Endothelial cell of umbilical vein (primary cell): ENCODE results near the gene DRC1.

ENCODE experiments used
- CTCF ChIP-seq, 2 donors: IDR thresholded peaks; 1 replicate in 1 of 2; 2 replicates in 1 of 2; pipeline ENCODE4 v1.5.1; 2011; ENCODE audit warnings: low read length in 2 of 2, mild to moderate bottlenecking in 2 of 2, moderate library complexity in 2 of 2, control low read depth in 1 of 2, inconsistent platforms in 1 of 2, low read depth in 1 of 2; ENCODE audit not compliant: insufficient read depth in 1 of 2; ENCODE audit errors: extremely low read depth in 1 of 2
- EZH2 ChIP-seq: IDR thresholded peaks from 2 replicates; pipeline ENCODE4 v1.6.1; 2012; ENCODE audit warnings: borderline replicate concordance, low read depth, mild to moderate bottlenecking, moderate library complexity, low read length, inconsistent platforms; ENCODE audit not compliant: severe bottlenecking
- FOS ChIP-seq: IDR thresholded peaks from 2 replicates; pipeline ENCODE4 v1.6.1; 2011; ENCODE audit warnings: mild to moderate bottlenecking, low read length, moderate library complexity, borderline replicate concordance; ENCODE audit not compliant: insufficient read depth
- JUN ChIP-seq: IDR thresholded peaks from 2 replicates; pipeline ENCODE4 v1.6.1; 2011; ENCODE audit warnings: borderline replicate concordance, low read depth; ENCODE audit not compliant: insufficient read length, insufficient read depth
- MAX ChIP-seq: IDR thresholded peaks from 2 replicates; pipeline ENCODE4 v1.6.1; 2011; ENCODE audit not compliant: insufficient read depth, insufficient read length
- MYC ChIP-seq: IDR thresholded peaks from one replicate; pipeline ENCODE4 v1.6.1; 2011; ENCODE audit warnings: mild to moderate bottlenecking, low read depth, low read length
- POLR2A ChIP-seq: IDR thresholded peaks from 2 replicates; pipeline ENCODE4 v1.6.1; 2012; ENCODE audit warnings: low read depth, mild to moderate bottlenecking, control low read depth, low read length
- POLR2AphosphoS5 ChIP-seq: IDR thresholded peaks from 2 replicates; pipeline ENCODE4 v1.6.1; 2012; ENCODE audit warnings: low read depth, mild to moderate bottlenecking, control low read depth, low read length, moderate library complexity; ENCODE audit not compliant: insufficient read depth

- TF ChIP-seq POLR2AphosphoS5 = no peak
- no peak for TF ChIP-seq CTCF (IDR thresholded peaks at IDR 0.05; ENCODE audit: extremely low read depth in 1 of 2, insufficient read depth in 1 of 2, low read depth in 1 of 2, low read length in 2 of 2)
- no peak for TF ChIP-seq POLR2A
- no peak for TF ChIP-seq JUN
- no peak for TF ChIP-seq EZH2
- no peak for TF ChIP-seq MYC
- no peak for TF ChIP-seq FOS
- TF ChIP-seq MAX = no peak
These were observed 55.5 kb downstream of the DRC1 start for GRCh38 chr2:26457251-26457666.
